Measurements from ENCODE around the gene C1orf226. TPM values are rescaled to one million over a fixed set of nuclear protein-coding genes. Genes with fewer than 3 reads are reported as not detected.

The C1orf226 gene
- total RNA-seq, 6 experiments from 2014 or later, result 6.5 to 45.3 (median 28.4) TPM

DNA sequence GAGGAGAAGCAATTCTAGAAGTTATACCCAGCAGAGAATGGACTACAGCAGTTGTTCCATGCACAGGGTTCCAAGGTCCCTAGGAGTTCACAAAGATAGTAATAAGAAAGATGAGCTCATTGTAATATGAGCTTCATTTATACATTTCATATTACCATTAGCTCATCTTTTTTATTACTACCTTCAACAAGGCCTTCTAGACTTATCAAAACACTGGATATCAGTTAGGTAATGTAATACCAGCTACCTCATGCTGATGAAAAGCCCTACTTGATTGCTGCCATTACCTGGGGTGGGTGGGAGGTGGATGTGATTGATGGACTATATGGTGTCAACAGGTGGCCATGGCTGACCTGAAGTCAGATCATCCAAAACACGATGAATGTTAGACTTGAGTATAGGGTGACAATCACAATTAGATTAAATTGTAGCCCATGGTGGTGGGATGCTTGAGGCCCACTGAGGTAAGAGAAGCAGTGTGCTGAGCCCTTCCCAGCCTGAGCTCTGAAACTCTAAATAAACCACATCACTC is 39.0 kb upstream of the C1orf226 start:
- WGBS (ENCODE audit: insufficient coverage, low coverage, low lambda C conversion rate, missing lambda C conversion rate), result 100% methylated on average over 1 of the region's 1 CpG
- H3K27me3 ChIP-seq, result no peaks in the 10 kb centered on the region
- no peak overlapping the region for H3K4me3 ChIP-seq
- H3K36me3 ChIP-seq, result peaks cover 0 to 9% (median 3%) of the 10 kb centered on the region in 4 donors
- H3K27ac ChIP-seq, result no peak overlapping the region
- intact Hi-C loops (cut with DNase I), result no loop called here
- no peaks in the 10 kb centered on the region for H3K4me1 ChIP-seq
- DNase-seq (no peak), ATAC-seq (no peak)
- TF ChIP-seq, protein P1, sequence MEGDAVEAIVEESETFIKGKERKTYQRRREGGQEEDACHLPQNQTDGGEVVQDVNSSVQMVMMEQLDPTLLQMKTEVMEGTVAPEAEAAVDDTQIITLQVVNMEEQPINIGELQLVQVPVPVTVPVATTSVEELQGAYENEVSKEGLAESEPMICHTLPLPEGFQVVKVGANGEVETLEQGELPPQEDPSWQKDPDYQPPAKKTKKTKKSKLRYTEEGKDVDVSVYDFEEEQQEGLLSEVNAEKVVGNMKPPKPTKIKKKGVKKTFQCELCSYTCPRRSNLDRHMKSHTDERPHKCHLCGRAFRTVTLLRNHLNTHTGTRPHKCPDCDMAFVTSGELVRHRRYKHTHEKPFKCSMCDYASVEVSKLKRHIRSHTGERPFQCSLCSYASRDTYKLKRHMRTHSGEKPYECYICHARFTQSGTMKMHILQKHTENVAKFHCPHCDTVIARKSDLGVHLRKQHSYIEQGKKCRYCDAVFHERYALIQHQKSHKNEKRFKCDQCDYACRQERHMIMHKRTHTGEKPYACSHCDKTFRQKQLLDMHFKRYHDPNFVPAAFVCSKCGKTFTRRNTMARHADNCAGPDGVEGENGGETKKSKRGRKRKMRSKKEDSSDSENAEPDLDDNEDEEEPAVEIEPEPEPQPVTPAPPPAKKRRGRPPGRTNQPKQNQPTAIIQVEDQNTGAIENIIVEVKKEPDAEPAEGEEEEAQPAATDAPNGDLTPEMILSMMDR (IDR thresholded peaks at IDR 0.05), result no peak
- no peak for TF ChIP-seq POLR2A (IDR thresholded peaks at IDR 0.05)
- no peaks in the 10 kb centered on the region for H3K9me3 ChIP-seq

DNA sequence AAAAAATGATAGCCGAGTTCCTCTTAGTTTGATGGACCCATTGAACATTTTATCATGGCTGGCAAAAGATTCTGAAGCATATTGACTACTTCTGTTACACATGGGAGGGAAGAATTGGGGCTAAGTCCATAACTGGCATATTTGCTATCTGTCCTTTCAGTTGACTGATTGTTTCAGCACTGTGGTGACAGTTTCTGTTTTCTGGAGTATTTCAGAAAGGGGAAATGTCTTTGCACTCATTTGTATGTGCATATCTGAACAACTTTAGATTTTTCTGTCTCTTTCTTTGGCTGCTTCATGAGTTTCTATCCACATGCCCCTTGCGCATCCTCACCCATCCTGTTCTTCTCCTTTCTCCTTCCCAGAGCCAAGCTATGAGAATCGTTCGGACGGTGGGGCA is 38.1 kb upstream of the C1orf226 start:
- Histone ChIP-seq H3K4me3 (no peak overlapping the region), H3K4me1 (no peaks in the 10 kb centered on the region), H3K27ac (no peak overlapping the region), H3K36me3 (peaks cover 0 to 12% (median 3%) of the 10 kb centered on the region in 4 donors), H3K9me3 (no peaks in the 10 kb centered on the region), H3K27me3 (no peaks in the 10 kb centered on the region)
- DNase-seq (no peak), ATAC-seq (no peak)
- WGBS (ENCODE audit: insufficient coverage, low coverage, low lambda C conversion rate, missing lambda C conversion rate), result 80% methylated on average over 1 of the region's 5 CpGs
- intact Hi-C loops (cut with DNase I), result no loop called here
- TF ChIP-seq, protein P1 (IDR thresholded peaks at IDR 0.05), result no peak
- no peak for TF ChIP-seq POLR2A (IDR thresholded peaks at IDR 0.05)

DNA sequence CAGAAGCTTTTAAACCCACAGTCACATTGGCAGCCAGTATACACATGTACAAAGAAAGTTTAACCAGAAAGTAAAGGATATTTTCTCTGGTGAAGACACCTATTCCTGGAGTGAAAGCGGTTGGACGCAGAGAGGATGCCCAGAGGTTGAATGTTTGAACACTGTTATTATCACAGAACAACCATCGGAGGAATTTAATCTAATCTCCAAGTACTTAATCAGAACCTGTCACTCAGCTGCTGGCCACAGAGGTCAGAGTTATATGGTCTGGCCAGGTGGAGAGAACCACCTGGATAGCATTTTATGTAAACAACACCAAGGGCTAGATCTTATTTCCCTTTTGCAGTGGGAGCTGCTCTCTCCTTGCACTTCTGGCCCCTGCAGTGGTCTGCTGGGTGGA is 34.2 kb upstream of the C1orf226 start:
- Histone ChIP-seq H3K4me3 (no peak overlapping the region), H3K27ac (no peak overlapping the region), H3K27me3 (no peaks in the 10 kb centered on the region), H3K9me3 (no peaks in the 10 kb centered on the region), H3K4me1 (no peaks in the 10 kb centered on the region), H3K36me3 (peaks cover 0 to 12% (median 3%) of the 10 kb centered on the region in 4 donors)
- 50% methylated on average over 2 of the region's 3 CpGs for WGBS (ENCODE audit: insufficient coverage, low coverage, low lambda C conversion rate, missing lambda C conversion rate)
- intact Hi-C loops (cut with DNase I), result no loop called here
- no peak for ATAC-seq
- TF ChIP-seq, protein P1 (IDR thresholded peaks at IDR 0.05), result no peak
- TF ChIP-seq POLR2A (IDR thresholded peaks at IDR 0.05), result no peak
- DNase-seq, result no peak

DNA sequence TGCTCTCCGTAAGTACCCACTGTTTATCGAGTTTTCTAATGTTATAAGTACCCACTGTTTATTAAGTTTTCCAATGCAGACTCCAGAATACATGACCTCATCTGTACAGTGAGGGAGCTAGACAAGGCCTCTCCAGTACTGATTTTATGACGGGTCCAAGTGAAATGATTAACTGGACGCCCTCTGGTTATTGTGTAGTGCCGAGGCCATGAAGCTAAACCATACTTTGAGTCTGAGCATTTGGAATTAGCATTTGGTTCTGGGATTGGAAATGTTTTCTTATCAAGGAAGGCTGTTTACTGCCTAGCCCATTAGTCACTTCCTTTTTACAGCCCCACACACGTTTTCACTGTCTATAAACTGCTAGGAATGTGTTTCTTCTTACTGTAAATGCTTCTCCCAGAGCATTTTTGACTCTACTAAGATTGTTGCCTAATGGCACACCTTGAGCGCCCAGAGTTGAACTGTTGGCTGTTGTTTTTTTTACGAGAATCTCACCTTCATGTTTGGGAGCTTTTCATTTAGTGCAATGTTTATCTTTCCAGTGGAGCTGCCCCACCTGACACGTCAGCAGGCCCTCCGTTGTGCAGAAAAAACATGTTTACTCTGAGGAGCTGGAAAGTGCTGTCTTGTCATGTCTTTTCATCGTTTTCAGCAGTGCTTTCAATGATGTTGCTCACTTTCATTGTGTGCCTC is 31.7 kb upstream of the C1orf226 start:
- TF ChIP-seq POLR2A (IDR thresholded peaks at IDR 0.05), result no peak
- TF ChIP-seq, protein P1 (IDR thresholded peaks at IDR 0.05), result no peak
- no peaks in the 10 kb centered on the region for H3K27me3 ChIP-seq
- H3K27ac ChIP-seq, result peak overlapping the region in 1 of 3 donors; percentile 4
- intact Hi-C loops (cut with DNase I), result no loop called here
- DNase-seq, result no peak
- H3K9me3 ChIP-seq, result no peaks in the 10 kb centered on the region
- H3K36me3 ChIP-seq, result peaks cover 0 to 6% (median 0%) of the 10 kb centered on the region in 4 donors
- WGBS (ENCODE audit: insufficient coverage, low coverage, low lambda C conversion rate, missing lambda C conversion rate), result 54% methylated on average over 11 of the region's 11 CpGs
- ATAC-seq, result peak in 3 of 4 donors; percentile 52 to 64 (median 58)
- H3K4me1 ChIP-seq, result no peaks in the 10 kb centered on the region
- no peak overlapping the region for H3K4me3 ChIP-seq
